ENCODE data around the gene CEMIP. TPM values are rescaled to one million over a fixed set of nuclear protein-coding genes. Genes with fewer than 3 reads are reported as not detected.

The CEMIP gene
- total and polyA plus RNA-seq, 2 of the 8 experiments (the other 6 are each of a cell fraction or from before 2014, with no cell fraction given): 0.11 to 0.60 TPM

DNA sequence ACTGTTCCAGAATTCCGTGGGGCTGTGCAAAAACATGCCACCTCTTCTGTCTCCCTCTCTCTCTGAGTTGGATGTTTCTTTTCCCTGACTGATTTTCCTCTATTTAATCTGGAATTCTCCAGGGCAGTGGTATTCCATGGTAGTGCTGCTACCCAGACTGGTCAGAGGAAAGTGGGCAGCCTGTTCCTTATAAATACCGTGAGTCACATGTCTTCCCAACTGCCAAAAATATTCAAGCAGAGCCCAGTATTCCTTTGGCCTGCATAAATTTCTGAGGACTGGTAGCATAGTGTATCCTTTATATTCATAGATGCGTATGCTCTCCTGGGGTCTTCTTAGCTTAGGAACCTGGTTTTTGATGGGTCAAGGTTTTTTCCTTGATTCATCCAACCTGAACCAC is 40.9 kb downstream of the CEMIP start:
- Histone ChIP-seq H2AK5ac (ENCODE audit: low read depth, low read length) (no peak overlapping the region), H3K36me3 (ENCODE audit: control insufficient read depth in 2 of 4, insufficient read depth in 4 of 4, low read length in 3 of 4) (no peaks in the 10 kb centered on the region), H2BK120ac (replicated peaks; ENCODE audit: low read depth, low read length) (no peak overlapping the region), H4K8ac (ENCODE audit: extremely low read depth, insufficient read depth, low read length) (no peak overlapping the region), H3K9ac (replicated peaks in 1 of 4; ENCODE audit: extremely low read depth in 1 of 4, low read depth in 3 of 4, low read length in 3 of 4) (no peak overlapping the region), H3K27ac (ENCODE audit: low read depth, low read length) (no peak overlapping the region), H3K79me1 (ENCODE audit: low read depth, low read length) (no peaks in the 10 kb centered on the region), H3K14ac (ENCODE audit: insufficient read length) (no peak overlapping the region), H3K23ac (ENCODE audit: insufficient read length) (no peak overlapping the region), H2BK12ac (ENCODE audit: low read depth, low read length) (no peak overlapping the region), H3K9me3 (ENCODE audit: insufficient read depth in 2 of 2, low read depth in 1 of 2, low read length in 1 of 2) (no peaks in the 10 kb centered on the region), H3K4me3 (ENCODE audit: extremely low read depth in 1 of 4, insufficient read depth in 2 of 4, low read depth in 3 of 4, low read length in 4 of 4) (no peak overlapping the region), H3K56ac (replicated peaks; ENCODE audit: insufficient read length, low read depth, low read length) (no peak overlapping the region), H3K4ac (replicated peaks; ENCODE audit: insufficient read length, low read depth, low read length) (no peak overlapping the region), H2AFZ (ENCODE audit: low read length) (no peak overlapping the region), H2BK15ac (ENCODE audit: low read length) (no peak overlapping the region), H4K91ac (replicated peaks; ENCODE audit: insufficient read length, low read length) (no peak overlapping the region), H3K18ac (ENCODE audit: extremely low read depth, low read length) (no peak overlapping the region), H3K79me2 (ENCODE audit: control insufficient read depth in 1 of 2, insufficient read depth in 2 of 2, low read length in 2 of 2) (no peaks in the 10 kb centered on the region), H3K23me2 (ENCODE audit: low read depth, low read length) (no peaks in the 10 kb centered on the region), H3K27me3 (replicated peaks in 1 of 4; ENCODE audit: control insufficient read depth in 3 of 4, extremely low read depth in 1 of 4, insufficient read depth in 3 of 4, low read length in 3 of 4) (no peaks in the 10 kb centered on the region; a peak in 1 of 7 replicates), H4K20me1 (replicated peaks in 1 of 2; ENCODE audit: control insufficient read depth in 1 of 2, insufficient read depth in 2 of 2, low read length in 2 of 2) (no peaks in the 10 kb centered on the region), H3K4me2 (ENCODE audit: insufficient read depth in 1 of 2, low read depth in 2 of 2, low read length in 2 of 2) (no peak overlapping the region), H2BK20ac (ENCODE audit: low read length) (no peak overlapping the region), H3K4me1 (replicated peaks in 1 of 4; ENCODE audit: control insufficient read depth in 3 of 4, insufficient read depth in 4 of 4, low read length in 3 of 4) (peaks cover 0 to 3% (median 1%) of the 10 kb centered on the region in 4 experiments; a peak in 3 of 7 replicates), H4K5ac (ENCODE audit: insufficient read length, low read depth, low read length) (no peak overlapping the region), H2BK5ac (ENCODE audit: low read depth, low read length) (no peak overlapping the region)
- FAIRE-seq (no peak), DNase-seq (ENCODE audit: low read depth in 1 of 2, low spot score in 2 of 2) (no peak)
- CTCF ChIA-PET (ENCODE audit: partially characterized antibody): interaction anchor here (0.6 to 1.8 kb wide), 2 partner anchors 32 to 252 kb away, joined by 3 read pairs; no protein-coding TSS in a partner anchor
- POLR2A ChIA-PET (ENCODE audit: partially characterized antibody): no interaction called here
- 83% methylated on average over 3 of the region's 3 CpGs; no CpG with 5 or more reads in 1 of the 2 experiments for WGBS, 2 experiments (ENCODE audit: extremely low coverage in 1 of 2, insufficient coverage in 1 of 2, insufficient read length in 1 of 2, insufficient replicate concordance in 2 of 2, low coverage in 1 of 2, low lambda C conversion rate in 2 of 2, missing lambda C conversion rate in 1 of 2)
- TF ChIP-seq, protein P1, sequence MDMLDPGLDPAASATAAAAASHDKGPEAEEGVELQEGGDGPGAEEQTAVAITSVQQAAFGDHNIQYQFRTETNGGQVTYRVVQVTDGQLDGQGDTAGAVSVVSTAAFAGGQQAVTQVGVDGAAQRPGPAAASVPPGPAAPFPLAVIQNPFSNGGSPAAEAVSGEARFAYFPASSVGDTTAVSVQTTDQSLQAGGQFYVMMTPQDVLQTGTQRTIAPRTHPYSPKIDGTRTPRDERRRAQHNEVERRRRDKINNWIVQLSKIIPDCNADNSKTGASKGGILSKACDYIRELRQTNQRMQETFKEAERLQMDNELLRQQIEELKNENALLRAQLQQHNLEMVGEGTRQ (IDR thresholded peaks at IDR 0.05; ENCODE audit: low read length): no peak
- no peak for TF ChIP-seq JUN (IDR thresholded peaks at IDR 0.05; ENCODE audit: low read depth, low read length)
- no peak for TF ChIP-seq ATF3 (IDR thresholded peaks at IDR 0.05; ENCODE audit: insufficient read depth, low read depth, low read length)
- TF ChIP-seq YY1 (IDR thresholded peaks at IDR 0.05; ENCODE audit: low read depth, low read length): no peak
- TF ChIP-seq SP2 (IDR thresholded peaks at IDR 0.05; ENCODE audit: low read length): no peak
- no peak for TF ChIP-seq SIRT6 (IDR thresholded peaks at IDR 0.05; ENCODE audit: low read length)
- no peak for TF ChIP-seq TCF12 (IDR thresholded peaks at IDR 0.05; ENCODE audit: low read depth, low read length)
- no peak for TF ChIP-seq TBP (IDR thresholded peaks at IDR 0.05; ENCODE audit: low read depth, low read length)
- no peak for TF ChIP-seq EZH2 (IDR thresholded peaks at IDR 0.05; ENCODE audit: low read depth, low read length, severe bottlenecking)
- no peak for TF ChIP-seq SIN3A (conservative IDR thresholded peaks at IDR 0.05 in 1 of 2, IDR thresholded peaks at IDR 0.05 in 1 of 2; ENCODE audit: low read depth in 1 of 2, low read length in 2 of 2)
- TF ChIP-seq NRF1 (IDR thresholded peaks at IDR 0.05; ENCODE audit: low read depth, low read length): no peak
